Measurements from ENCODE around the gene FBXL4.
A peak's percentile ranks its signal among the peaks of the same experiment; 100 is the strongest.

Gene FBXL4

DNA sequence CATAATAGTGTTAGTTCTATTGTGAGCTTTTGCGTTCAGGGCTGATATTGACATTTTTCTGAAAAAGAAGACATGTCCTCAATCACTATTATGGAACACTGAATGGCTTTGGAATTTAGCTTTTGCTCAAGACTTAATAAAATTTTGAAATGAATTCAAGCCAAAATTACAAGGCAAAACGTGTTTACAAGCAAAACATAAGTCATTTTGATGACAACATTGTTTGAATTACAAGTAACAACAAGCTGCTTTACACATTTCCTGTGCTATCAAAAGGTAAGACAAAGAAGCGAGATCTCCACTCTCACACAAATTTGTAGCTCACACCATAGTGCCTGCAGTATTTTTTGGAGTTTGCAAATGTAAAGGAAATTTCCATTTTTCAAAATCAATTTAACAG lies 75.9 kb downstream of the FBXL4 start:
- no peak for DNase-seq (ENCODE audit: insufficient read length)
- no peak for FAIRE-seq

DNA sequence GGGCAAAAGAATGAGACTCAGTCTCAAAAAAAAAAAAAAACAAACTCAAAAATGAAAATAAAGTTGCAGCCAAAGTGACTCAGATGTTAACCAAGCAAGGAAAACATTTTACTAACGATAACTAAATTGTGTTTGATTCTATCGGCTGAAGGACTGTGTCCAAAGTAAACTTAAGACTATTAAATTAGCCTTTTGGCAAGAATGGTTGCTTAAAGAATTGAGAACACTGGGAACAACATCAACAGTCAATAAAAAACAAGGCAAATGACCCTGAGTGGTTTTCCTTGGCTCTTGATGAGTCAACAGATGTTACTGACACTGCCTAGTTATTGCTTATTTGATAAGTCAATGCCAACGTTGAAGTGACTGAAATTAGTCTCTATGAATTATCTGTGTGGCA lies 76.7 kb downstream of the FBXL4 start:
- no peak for DNase-seq (ENCODE audit: insufficient read length)
- TF ChIP-seq POLR2AphosphoS5 (IDR thresholded peaks at IDR 0.05; ENCODE audit: low read depth, low read length) = no peak
- TF ChIP-seq POLR2A (IDR thresholded peaks at IDR 0.05; ENCODE audit: low read depth, low read length) = no peak
- TF ChIP-seq TAF1 (IDR thresholded peaks at IDR 0.05; ENCODE audit: borderline replicate concordance, low read depth, low read length) = no peak
- no peak for FAIRE-seq

More for the DNA sequence above, 75.9 kb downstream of the FBXL4 start:
- TF ChIP-seq POLR2A (IDR thresholded peaks at IDR 0.05; ENCODE audit: low read depth, low read length) (no peak), POLR2AphosphoS5 (IDR thresholded peaks at IDR 0.05; ENCODE audit: low read depth, low read length) (no peak), TAF1 (IDR thresholded peaks at IDR 0.05; ENCODE audit: borderline replicate concordance, low read depth, low read length) (no peak)

DNA sequence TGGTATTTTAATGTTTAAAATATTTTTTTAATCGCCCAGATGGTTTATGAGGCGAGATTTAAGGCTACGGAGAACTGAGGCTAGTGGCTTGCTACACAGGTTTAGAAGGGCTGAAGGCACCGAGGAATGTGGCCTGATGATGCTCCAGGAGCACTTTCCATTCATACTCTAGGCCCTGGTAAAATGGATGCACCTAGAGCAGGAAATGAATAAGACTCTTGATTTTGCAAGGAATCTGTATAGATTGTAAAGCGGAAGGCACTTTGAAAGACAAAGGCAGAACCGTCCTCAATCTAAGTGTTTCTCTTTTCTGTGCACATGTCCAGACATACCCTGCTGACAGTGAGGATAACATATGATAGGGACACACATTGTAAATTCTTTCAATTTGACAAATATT lies 83.2 kb downstream of the FBXL4 start:
- no peak for FAIRE-seq

GRCh38 chr6:98848539-98849242 lies 99.1 kb downstream of the FBXL4 start:
- TF ChIP-seq TAF1 (IDR thresholded peaks at IDR 0.05; ENCODE audit: borderline replicate concordance, low read depth, low read length) = no peak
- no peak for TF ChIP-seq POLR2AphosphoS5 (IDR thresholded peaks at IDR 0.05; ENCODE audit: low read depth, low read length)
- no peak for TF ChIP-seq POLR2A (IDR thresholded peaks at IDR 0.05; ENCODE audit: low read depth, low read length)
- DNase-seq (ENCODE audit: insufficient read length) = no peak
- FAIRE-seq = no peak

More for the DNA sequence above, 83.2 kb downstream of the FBXL4 start:
- no peak for DNase-seq (ENCODE audit: insufficient read length)
- TF ChIP-seq TAF1 (IDR thresholded peaks at IDR 0.05; ENCODE audit: borderline replicate concordance, low read depth, low read length) (no peak), POLR2A (IDR thresholded peaks at IDR 0.05; ENCODE audit: low read depth, low read length) (no peak)

GRCh38 chr6:98847779-98848538 lies 99.8 kb downstream of the FBXL4 start:
- TF ChIP-seq TAF1 (IDR thresholded peaks at IDR 0.05; ENCODE audit: borderline replicate concordance, low read depth, low read length) (no peak), POLR2A (IDR thresholded peaks at IDR 0.05; ENCODE audit: low read depth, low read length) (no peak), POLR2AphosphoS5 (IDR thresholded peaks at IDR 0.05; ENCODE audit: low read depth, low read length) (no peak)
- FAIRE-seq (no peak), DNase-seq (ENCODE audit: insufficient read length) (no peak)

DNA sequence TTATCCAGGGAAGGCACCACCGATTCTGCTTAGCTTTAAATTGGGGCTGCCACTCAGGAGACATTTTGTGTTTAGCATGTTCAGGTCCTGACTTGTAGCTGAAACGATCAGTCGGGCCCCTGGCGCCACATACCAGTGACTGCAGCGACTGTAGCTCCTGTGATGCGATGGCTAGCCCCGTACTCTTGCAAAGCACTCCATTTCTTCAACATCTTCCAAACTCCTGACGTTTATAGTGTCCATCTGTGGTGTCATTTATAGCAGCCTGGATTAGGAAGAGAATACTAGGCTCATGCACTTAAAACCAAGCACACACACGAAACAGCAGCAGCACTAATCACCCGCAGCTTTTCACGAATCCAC lies 100.3 kb downstream of the FBXL4 start:
- DNase-seq (ENCODE audit: insufficient read length) (no peak), FAIRE-seq (no peak)
- no peak for TF ChIP-seq POLR2A (IDR thresholded peaks at IDR 0.05; ENCODE audit: low read depth, low read length)
- no peak for TF ChIP-seq TAF1 (IDR thresholded peaks at IDR 0.05; ENCODE audit: borderline replicate concordance, low read depth, low read length)

GRCh38 chr6:98846021-98846380 lies 101.7 kb downstream of the FBXL4 start:
- no peak for TF ChIP-seq POLR2AphosphoS5 (IDR thresholded peaks at IDR 0.05; ENCODE audit: low read depth, low read length)
- TF ChIP-seq TAF1 (IDR thresholded peaks at IDR 0.05; ENCODE audit: borderline replicate concordance, low read depth, low read length) = no peak
- no peak for TF ChIP-seq POLR2A (IDR thresholded peaks at IDR 0.05; ENCODE audit: low read depth, low read length)
- FAIRE-seq = no peak

GRCh38 chr6:98845211-98846020 lies 102.3 kb downstream of the FBXL4 start:
- FAIRE-seq = peak; percentile 88
- no peak for TF ChIP-seq POLR2A (IDR thresholded peaks at IDR 0.05; ENCODE audit: low read depth, low read length)
- TF ChIP-seq POLR2AphosphoS5 (IDR thresholded peaks at IDR 0.05; ENCODE audit: low read depth, low read length) = no peak
- no peak for TF ChIP-seq TAF1 (IDR thresholded peaks at IDR 0.05; ENCODE audit: borderline replicate concordance, low read depth, low read length)
- DNase-seq (ENCODE audit: insufficient read length) = no peak

More at GRCh38 chr6:98846021-98846380, 101.7 kb downstream of the FBXL4 start:
- no peak for DNase-seq (ENCODE audit: insufficient read length)

DNA sequence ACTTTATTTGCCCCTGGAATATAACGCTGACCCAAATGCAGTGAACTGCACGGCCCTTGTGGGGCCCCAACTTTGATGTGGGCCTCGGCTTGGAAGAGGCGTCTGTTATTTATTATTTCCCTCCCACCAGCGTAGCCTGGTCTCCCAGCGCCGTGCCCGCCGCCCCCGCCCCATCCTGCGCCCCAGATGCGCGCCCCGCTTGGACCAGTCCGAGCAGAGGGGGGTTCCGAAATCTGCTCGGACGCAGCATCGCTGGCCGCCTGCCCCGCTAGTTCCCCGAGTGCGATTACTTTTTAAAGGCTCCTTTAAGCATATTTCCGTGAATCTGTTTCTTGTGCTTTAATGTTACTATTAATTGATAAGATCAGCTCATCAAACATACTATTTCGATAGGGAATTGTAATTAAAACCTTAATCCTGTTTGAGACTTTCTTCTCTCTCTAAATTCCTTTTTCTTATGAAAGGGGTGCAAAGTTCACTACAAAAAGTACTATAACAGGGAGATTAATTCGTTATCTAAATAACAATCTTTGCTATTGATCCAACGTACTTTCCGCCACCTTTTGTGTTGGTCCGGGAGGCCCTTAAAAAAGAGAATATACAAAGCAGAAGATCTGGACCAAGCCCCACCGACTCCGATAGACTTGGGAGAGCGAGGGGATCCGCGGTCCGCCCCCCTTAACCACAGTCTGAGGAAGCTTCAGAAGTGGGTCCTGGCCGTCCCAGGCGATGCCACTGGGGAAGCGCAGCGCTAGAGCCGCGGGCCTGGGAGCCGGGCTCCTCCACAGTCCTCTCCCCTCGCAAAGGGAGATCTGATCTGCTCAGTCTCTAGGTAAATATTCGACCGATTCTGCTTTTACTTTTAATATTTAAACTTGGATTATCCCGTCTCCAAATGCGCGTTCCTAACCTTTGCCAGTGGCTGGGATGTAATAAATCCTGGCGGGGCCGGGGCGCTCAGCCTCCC lies 103.2 kb downstream of the FBXL4 start:
- no peak for DNase-seq (ENCODE audit: insufficient read length)
- FAIRE-seq = no peak
- TF ChIP-seq TAF1 (IDR thresholded peaks at IDR 0.05; ENCODE audit: borderline replicate concordance, low read depth, low read length) = no peak
- TF ChIP-seq POLR2A (IDR thresholded peaks at IDR 0.05; ENCODE audit: low read depth, low read length) = no peak
- TF ChIP-seq POLR2AphosphoS5 (IDR thresholded peaks at IDR 0.05; ENCODE audit: low read depth, low read length) = no peak

- TF ChIP-seq TAF1 (IDR thresholded peaks at IDR 0.05; ENCODE audit: borderline replicate concordance, low read depth, low read length) = no peak
- TF ChIP-seq POLR2A (IDR thresholded peaks at IDR 0.05; ENCODE audit: low read depth, low read length) = no peak
- no peak for TF ChIP-seq POLR2AphosphoS5 (IDR thresholded peaks at IDR 0.05; ENCODE audit: low read depth, low read length)
- DNase-seq (ENCODE audit: insufficient read length) (no peak), FAIRE-seq (no peak)
Measured at GRCh38 chr6:98843271-98844243, 104.2 kb downstream of the FBXL4 start.

All from GM12892 (cell line).